ENCODE measurements around the gene WWOX.

DNA sequence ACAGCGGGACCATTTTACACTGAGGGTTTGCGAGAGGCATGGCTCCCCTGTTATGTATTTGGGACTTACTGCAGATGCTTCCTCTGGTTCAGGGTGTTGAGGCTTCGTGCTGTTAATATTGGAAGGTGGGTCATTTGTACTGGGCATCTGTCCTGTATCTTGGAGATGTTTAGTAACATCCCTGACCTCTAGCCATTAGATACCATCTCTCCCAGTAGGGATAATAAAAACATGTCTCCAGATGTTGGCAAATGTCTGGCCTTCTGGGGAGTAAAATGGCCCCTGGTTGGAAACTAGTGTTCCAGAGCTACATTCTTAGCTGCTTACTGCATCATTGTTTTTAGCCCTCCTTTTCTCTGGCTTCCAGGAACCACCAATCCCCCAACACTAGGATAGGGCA is 388.0 kb downstream of the WWOX start:
- TF ChIP-seq, protein P1, sequence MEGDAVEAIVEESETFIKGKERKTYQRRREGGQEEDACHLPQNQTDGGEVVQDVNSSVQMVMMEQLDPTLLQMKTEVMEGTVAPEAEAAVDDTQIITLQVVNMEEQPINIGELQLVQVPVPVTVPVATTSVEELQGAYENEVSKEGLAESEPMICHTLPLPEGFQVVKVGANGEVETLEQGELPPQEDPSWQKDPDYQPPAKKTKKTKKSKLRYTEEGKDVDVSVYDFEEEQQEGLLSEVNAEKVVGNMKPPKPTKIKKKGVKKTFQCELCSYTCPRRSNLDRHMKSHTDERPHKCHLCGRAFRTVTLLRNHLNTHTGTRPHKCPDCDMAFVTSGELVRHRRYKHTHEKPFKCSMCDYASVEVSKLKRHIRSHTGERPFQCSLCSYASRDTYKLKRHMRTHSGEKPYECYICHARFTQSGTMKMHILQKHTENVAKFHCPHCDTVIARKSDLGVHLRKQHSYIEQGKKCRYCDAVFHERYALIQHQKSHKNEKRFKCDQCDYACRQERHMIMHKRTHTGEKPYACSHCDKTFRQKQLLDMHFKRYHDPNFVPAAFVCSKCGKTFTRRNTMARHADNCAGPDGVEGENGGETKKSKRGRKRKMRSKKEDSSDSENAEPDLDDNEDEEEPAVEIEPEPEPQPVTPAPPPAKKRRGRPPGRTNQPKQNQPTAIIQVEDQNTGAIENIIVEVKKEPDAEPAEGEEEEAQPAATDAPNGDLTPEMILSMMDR (IDR thresholded peaks at IDR 0.05) = no peak
- no peak for TF ChIP-seq POLR2A (IDR thresholded peaks at IDR 0.05)
